TTC549 (cell line): Measurements from ENCODE around the gene CEMP1.
A peak's percentile ranks its signal among the peaks of the same experiment; 100 is the strongest.
"Not testable (repeated sequence)": the region's sequence is repeated elsewhere in the genome, so short reads cannot be mapped to it uniquely, and the experiment has no call there.

Experiments used
- FAIRE-seq: peaks from 2 replicates; lab custom pipeline; 2012; peaks lifted over from hg19 to GRCh38; lab: Jason Lieb, UNC

CEMP1 gene

DNA sequence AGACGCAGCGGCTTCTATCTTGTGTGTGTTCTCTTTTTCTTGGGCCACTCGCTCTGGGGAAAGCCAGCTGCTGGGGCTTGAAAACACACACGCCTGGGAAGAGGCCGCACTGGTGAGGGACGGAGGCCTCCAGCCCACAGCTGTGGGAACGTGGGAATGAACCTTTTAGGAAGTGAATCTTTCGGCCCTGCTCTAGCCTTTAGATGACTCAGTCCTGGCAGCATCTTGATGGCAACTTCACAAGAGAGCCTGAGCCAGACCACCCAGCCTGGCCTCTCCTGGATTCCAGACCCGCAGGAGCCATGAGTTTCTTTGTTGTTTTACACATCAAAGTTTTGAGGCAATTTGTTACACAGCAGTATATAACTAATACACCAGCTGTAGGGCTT lies 4.4 kb upstream of the CEMP1 start:
- FAIRE-seq, result no peak

DNA sequence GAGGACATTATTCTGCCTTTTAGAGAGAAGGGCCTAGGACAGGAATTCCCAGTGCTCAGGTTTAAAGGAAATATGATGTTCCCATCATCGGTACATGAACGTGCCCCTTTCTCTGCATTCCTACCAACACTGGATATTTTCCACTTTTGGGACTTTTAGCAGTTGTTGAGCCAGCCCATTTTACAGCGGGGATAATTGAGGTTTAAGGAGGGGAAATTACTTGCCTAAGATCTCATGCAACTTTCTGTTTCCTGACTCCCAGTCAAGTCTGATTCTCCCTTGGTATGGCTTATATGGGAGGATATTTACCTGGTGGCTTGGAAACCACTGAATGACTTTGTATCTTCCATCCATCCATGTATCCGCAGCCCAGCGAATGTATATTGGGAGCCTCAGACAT lies 3.1 kb upstream of the CEMP1 start:
- FAIRE-seq, result not testable (repeated sequence)

DNA sequence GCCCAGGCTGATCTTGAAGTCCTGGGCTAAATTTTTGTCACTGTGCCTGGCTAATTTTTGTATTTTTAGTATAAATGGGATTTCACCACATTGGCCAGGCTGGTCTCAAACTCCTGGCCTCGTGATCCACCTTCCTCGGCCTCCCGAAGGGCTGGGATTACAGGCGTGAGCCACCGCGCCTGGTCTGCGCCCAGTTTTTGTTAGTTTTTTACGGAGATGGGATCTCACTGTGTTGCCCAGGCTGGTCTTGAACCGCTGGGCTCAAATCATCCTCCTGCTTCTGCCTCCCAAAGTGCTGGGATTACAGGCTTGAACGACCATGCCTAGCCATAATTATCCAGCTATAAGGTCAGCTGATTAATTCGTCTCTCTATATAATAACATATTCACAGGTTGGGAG lies 2.7 kb upstream of the CEMP1 start:
- no peak for FAIRE-seq

DNA sequence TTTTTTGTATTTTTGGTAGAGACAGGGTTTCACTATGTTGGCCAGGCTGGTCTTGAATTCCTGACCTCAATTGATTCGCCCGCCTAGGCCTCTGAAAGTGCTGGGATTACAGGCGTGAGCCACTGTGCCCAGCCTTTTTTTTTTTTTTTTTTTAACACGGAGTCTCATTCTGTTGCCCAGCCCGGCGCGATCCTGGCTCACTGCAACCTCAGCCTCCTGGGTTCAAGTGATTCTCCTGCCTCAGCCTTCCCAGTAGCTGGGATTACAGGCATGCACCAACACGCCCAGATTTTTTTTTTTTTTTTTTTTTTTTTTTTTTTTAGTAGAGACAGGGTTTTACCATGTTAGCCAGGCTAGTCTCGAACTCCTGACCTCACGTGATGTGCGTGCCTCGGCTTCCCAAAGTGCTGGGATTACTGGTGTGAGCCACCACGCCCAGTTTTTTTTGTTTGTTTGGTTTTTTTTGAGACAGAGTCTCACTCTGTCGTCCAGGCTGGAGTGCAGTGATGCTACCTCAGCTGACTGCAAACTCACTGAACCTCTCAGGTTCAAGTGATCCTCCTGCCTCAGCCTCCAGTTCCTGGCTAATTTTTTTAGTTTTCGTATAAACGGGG lies 2.0 kb upstream of the CEMP1 start:
- FAIRE-seq, result not testable (repeated sequence)

DNA sequence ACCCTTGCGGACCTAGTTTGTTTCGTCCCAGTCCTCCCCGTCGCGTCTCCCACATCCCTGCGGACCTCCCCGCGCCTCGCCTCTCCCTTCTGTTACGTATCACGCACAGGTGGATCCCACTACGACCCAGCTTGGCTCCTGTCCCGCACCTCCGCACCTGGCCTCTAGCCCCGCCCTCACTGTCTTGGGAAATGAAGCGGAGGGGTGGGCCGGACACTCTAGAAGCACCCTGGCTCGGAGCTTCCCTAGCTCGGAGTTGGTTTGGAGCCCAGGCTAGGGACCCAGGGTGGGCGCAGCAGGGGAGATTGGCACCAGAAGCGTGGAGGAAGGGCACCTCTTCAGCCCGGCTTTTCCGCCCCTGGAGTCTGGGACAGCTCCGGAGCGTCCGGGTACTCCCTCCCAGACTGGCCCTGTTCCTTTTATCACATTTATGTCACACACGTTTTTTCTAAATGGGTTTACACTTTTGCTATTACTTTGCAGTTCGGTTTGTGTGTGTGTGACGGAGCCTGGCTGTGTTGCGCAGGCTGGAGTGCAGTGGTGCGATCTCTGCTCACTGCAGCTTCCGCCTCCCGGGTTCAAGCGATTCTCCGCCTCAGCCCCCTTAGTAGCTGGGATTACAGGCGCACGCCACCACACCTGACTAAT lies 1.4 kb upstream of the CEMP1 start:
- no peak for FAIRE-seq

DNA sequence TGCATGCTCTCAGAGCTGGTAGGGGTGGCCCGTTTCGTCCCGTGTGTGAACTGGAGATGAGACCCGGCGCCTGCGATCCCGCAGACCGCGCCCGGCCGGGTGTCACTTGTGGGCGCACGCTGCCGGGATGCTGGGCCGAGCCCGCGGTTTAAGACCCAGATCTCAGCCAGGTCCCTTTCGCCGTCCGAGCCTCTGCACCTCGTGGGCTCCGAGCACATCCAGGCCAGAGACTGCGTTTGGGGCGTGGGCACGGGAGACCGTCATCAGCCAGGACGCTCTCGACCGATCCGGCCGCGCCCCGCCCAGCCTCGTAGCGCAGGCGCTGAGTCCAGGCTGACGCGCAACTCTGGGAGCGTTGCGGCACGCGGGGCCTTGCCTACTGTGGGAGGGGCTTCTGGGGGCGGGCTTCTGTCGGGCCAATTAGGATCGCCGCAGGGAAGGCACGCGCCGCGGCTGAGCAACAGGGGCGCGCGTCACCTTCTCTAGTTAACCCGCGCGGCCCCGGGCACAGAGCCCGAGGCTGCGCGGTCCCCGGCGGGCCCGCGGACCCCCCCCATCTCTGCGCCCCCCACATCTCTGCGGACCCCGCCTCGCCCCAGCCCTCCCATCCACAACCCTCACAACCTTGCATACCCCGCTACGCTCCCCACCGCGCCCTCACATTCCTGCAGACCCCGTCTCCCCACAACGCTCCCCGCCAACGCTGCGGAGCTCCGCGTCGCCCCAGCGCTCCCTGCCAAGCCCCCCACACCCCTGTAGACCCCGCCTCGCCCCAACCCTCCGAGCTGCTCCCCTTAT lies 687 bp upstream of the CEMP1 start:
- peak; percentile 71 for FAIRE-seq

DNA sequence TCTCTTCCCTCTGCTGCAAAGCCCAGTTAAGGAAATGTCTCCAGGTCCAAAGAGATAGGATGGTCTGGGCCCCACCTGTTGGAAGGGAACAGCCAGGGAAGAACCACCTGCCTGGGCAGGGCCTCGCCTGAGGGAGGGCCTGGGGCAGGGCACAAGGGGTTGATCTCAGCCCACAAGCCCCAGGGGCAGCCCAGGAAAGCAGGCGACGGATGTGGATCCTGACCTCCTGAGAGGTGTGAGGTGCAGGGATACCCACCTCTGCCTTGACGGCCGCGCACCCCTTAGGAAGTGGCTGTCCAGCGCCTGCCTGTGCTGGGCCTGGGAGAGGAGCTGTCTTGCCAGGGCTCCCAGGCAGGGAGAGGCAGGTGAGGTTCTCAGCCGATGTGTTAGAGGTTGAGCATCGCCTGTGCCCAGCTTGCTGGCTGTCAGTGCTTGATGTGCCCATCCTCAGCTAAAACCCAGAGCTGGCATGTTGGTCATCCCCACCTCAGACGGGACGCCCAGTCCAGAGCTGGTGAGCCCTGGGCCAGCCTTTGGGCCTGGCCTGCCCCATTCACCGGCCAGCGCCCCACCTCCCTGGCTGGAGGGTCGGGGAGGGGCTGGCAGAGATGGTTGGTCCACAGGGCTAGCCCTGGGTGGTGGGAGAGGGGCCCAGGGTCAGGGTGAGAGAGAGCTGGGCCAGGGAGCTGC lies 434 bp downstream of the CEMP1 start:
- FAIRE-seq, result no peak

DNA sequence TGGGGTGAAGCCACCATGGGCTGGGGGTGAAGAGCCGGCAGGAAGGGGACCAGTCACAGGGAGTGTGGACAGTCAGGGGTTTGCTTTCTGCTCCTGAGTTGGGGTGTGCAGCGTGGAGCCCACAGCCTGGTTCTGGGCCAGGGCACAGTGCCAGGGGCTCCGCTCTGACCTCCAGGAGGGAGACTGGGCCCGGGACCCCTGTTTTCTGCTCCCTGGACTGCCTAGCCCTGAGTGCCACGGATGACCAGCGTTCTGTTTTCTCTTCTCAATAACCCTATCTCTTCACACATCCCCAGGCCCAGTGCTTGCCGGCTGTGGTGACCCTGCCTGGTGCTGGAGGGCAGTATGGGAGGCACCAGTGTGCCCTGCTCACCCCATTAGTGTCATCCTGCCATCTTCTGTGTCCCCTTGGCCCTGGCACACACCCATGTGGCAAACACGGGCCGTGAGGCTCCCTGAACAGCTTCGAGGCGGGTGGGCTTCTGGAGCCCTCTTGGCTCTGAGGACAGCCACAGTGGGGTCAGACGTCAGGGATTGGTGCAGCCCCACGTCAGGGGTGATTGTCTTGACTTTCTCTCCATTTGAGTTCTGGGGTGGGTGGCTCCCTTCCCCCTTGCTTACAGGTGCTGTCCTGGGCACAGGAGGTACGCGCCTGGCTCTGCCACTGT lies 1.1 kb downstream of the CEMP1 start:
- no peak for FAIRE-seq

DNA sequence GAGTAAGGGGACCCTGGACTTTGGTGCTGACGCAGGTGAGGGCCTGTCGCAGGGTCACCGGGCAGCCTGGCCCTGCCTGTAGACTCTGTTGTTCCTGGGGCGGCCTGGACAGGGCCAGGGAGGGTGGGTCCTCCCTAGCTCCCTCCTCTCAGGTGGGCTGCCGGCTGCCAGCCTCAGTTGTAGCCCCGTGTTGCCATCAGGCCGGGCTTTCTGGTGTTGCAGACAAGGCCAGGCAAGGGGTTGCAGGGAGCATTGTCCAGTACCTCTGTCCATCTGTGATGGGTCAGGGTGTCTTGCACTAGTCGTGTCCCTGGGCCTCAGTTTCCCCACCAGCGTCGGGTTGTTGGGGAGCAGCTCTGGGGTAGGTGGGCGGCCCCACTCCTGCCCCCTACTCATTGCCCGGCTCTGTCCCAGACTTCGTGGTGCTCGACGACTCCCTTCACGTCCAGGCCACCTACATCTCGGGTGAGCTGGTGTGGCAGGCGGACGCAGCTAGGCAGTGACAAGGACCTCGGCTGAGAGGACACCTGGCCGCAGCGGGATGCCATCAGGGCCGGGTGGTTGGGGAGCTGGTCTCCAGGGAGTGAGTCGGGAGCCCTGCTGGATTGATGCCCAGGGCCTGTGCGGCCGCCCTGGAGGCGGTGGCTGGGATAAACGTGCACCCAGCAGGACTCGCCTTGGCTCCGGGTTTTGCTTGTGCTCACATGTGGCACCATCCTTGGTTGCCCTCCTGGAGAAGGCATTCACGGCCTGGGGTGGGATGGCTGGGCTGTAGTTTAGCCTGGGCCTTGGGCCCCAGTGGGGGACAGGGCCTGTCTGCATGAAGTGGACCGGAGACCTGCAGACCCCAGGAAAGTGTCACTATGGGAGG lies 1.9 kb downstream of the CEMP1 start:
- FAIRE-seq, result no peak

DNA sequence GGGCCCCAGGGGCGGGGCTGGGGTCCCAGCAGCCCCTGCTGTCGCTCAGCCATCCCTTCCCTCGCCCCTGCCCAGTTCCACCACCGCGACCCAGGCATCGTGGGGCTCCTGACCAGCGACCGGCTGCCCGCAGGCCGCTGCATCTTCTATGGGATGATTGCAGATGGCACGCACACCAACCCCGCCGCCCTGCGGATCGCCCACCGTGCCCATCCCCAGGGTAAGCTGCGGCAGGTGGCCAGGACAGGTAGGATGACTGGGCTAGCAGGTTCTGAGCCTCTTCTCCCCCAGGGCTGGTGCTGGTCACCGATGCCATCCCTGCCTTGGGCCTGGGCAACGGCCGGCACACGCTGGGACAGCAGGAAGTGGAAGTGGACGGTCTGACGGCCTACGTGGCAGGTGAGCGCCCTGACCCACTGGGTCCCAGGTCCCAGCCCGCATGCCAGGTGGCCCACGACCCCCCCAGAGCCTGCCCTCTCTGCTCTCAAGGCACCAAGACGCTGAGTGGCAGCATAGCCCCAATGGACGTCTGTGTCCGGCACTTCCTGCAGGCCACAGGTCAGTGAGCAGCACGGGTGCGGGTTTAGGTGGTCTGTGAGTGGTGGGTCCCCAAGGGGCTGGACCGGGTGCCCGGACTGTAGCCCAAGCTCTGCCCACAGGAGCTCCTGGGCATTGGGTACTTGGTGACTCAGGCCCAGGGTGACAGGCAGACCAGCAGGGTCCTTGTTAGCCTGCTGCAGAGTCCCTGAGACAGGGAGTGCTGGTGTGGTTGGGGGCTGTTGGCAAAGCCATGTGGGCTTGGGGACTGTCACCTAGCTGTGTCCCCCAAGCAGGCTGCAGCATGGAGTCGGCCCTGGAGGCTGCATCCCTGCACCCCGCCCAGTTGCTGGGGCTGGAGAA lies 2.8 kb downstream of the CEMP1 start:
- FAIRE-seq, result no peak

DNA sequence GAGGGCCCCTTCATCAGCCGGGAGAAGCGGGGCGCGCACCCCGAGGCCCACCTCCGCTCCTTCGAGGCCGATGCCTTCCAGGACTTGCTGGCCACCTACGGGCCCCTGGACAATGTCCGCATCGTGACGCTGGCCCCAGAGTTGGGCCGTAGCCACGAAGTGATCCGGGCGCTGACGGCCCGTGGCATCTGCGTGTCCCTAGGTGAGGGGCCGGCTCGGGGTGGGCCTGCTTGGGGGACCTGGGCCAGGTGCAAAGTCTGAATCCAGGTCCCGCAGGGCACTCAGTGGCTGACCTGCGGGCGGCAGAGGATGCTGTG lies 3.5 kb downstream of the CEMP1 start:
- no peak for FAIRE-seq

DNA sequence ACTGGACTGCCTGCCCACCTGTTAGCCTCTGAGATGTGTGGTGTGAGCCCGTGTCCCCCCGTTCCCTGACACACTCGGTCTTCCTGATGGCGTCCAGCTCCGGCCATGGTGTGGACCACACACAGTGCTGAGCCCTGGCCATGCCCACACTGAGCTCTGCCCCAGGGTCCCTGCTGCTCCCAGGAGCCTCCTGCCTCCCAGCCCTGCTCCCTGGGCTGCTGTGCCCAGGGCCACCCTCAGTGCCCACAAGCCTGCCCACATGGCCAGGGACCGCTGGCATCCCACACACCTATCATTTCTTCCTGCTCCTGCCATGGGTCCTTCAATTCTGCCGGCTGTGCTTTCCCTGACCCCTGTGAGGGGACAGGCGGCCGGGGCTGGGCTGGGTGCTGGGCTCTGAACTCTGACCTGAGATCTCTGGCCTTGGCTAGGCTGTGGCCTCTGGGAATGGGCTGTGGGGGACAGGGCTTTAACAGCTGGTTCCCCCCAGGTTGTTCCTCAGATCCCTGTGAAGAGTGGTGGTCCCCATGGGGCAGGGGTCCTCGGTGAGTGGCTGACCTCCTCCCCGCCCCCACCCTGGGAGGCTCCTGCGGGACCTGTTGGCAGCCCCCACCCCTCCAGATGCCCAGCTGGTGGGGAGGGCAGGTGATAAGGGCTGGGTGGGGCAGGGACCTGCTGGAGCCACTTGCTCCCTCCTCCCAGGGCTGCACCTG lies 4.0 kb downstream of the CEMP1 start:
- FAIRE-seq, result no peak

DNA sequence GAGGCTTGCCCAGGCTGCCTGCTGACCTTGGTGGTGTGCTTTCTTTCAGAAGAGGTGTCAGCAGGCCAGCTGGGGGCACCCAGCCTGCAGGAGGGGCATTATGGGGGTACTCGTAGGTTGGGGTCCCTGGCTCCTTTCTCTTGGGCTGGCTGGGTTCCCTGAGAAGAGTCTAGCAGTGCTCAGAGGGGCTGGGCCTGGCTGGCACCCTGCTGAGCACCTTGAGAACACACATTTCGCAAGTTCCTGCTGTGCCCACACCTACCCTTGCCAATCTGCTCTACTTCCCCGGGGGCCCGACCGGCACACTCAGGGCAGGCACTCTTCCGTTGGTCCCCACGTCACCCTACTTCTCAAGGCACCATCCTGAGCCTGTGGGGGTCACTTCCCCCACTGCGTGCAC lies 5.1 kb downstream of the CEMP1 start:
- no peak for FAIRE-seq

DNA sequence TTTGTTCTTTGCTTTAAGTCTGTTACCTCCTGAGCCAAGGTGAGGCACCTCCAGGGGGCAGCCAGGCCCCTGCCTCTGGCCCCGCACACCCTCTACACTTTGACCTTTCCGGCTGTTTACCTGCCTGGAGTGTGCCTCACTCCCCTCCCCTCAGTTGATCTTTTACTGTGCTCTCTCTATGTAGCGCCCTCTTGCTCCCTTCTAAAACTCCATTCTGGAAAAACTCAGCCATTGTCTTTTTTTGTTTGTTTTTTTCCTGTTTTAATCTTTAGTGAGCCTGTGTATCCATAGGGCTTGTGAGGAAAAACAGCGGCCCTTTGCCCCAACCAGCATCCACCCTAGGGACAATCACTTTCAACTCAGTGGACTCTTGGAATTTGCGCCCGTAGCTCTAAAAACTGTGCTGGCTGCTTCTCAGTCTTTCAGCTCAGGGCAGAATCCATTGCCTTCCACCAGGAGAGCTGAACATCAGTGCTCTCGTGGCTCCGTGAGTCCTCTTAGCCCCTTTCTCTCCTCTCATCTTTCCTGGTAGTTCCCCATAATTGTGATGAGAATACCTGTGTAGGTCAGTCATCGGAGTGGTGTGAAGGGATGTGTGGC lies 6.8 kb downstream of the CEMP1 start:
- no peak for FAIRE-seq

DNA sequence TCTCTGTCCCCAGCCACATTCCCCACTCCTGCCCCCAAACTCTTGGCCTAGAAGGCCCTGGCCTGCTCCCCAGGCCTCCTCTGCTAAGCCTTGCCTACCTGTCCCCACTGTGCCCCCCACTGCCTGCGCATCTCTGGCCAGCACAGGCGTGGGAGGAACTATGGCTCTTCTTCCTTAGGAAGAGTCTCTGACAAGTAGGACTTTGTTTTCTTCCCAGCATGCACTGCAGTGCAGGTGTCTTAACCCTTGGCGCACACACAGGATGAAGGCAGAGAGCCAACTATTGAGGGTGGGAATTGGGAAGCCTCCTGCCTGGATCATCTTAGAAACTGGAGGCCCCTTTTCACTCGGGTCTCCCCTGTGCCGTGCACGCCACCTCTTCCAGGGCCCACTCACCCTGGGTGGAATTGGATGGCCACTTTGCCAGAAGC lies 7.4 kb downstream of the CEMP1 start:
- FAIRE-seq, result no peak

DNA sequence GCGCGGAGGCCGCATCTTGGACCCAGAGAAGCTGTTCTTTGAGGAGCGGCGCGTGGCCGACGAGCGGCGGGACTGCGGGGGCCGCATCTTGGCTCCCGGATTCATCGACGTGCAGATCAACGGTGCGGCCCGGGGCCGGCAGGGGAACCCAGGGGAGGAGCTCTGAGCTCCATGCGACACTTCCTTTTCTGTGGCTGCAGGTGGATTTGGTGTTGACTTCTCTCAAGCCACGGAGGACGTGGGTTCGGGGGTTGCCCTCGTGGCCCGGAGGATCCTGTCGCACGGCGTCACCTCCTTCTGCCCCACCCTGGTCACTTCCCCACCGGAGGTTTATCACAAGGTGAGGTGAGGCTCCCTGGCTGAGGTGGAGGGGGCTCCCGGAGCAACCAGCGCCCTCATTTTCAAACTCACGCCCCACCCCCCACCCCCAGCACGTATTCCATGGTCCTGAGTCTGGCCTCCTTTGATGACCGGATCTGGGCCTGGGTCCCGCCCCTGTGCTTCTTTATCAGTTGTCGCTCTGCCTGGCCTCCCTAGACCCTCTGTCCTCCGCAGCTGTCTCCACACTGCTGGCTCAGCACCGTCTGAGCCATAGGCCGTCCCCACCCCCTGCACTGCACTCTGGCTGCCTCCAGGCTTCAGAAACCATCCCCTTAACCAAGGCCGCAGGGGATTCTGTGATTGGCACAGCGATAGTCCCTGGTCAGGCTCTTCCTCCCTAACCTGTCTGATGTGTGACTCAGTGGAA lies 10.2 kb downstream of the CEMP1 start:
- no peak for FAIRE-seq

DNA sequence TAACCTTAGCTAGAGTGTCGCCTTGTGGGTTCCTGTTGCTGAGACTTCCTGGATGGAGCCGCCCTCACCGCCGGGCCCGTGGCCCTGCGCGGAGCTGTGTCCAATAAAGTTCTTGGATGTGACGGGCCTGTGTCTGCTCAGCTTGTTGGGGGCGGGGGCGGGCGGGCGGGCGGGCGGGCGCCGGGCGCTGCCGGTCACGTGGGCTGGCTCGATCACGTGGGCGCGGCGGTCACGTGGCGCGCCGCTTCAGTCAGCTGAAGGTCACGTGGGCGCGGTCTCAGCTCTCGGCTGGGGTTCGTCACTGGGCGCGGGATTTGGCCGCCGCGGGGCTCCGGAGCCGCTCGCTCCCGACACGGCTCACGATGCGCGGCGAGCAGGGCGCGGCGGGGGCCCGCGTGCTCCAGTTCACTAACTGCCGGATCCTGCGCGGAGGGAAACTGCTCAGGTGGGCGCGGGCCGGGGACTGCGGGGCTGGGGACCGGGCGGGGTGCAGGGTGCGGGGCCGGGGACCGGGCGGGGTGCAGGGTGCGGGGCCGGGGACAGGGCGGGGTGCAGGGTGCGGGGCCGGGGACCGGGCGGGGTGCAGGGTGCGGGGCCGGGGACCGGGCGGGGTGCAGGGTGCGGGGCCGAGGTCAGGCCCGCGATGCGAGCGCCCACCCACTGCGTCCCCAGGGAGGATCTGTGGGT lies 11.0 kb downstream of the CEMP1 start, which contains the start of gene AMDHD2:
Gene AMDHD2, plus strand, starts transcription at position 275 of the 687 bp plus-strand sequence. Its CDS starts 88 bp downstream, at position 363.
- FAIRE-seq, result no peak

DNA sequence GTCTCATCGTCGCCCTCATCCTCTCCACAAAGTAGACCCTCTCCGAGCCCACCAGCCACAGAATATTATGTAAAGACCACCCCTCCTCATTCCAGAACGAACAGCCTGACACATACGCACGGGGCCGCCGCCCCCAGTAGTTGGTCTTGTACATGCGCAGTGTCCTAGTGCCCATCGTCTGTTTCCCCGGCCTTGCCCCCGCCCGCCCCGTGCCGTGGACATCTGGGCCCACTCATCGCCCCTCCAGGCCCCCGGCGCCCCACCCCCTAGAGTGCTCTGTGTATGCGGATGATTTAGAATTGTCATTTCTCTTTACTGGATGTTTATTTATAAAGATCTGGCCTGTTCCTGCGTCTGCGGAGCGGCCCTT lies 11.5 kb downstream of the CEMP1 start:
- FAIRE-seq, result no peak
